CD4-positive, alpha-beta T cell treated with Interleukin-6 for 4 hours (primary cell): ENCODE measurements around the gene CLPSL2.

ENCODE experiments used
- DNase-seq: peaks from one replicate; pipeline ENCODE4 v3.0.0-alpha.2; 2020; ENCODE audit warnings: mixed read lengths

The CLPSL2 gene

GRCh38 chr6:35747877-35748276, 28.5 kb upstream of the CLPSL2 start:
- no peak for DNase-seq

- DNase-seq, result no peak
Measured at GRCh38 chr6:35750557-35750956, 25.8 kb upstream of the CLPSL2 start.

- DNase-seq, result no peak
Measured at GRCh38 chr6:35751594-35751993, 24.8 kb upstream of the CLPSL2 start.

- DNase-seq, result no peak
Measured at GRCh38 chr6:35752330-35752729, 24.1 kb upstream of the CLPSL2 start.

- DNase-seq, result no peak
Measured at GRCh38 chr6:35754452-35755277, 21.7 kb upstream of the CLPSL2 start.

GRCh38 chr6:35755278-35755924, 21.0 kb upstream of the CLPSL2 start:
- no peak for DNase-seq

GRCh38 chr6:35757456-35758123, 18.8 kb upstream of the CLPSL2 start:
- peak; percentile 26 for DNase-seq

GRCh38 chr6:35759426-35759825, 17.0 kb upstream of the CLPSL2 start:
- DNase-seq, result no peak

- DNase-seq, result no peak
Measured at GRCh38 chr6:35765739-35766138, 10.7 kb upstream of the CLPSL2 start.

- DNase-seq, result no peak
Measured at GRCh38 chr6:35769211-35769610, 7.2 kb upstream of the CLPSL2 start.

- no peak for DNase-seq
Measured at GRCh38 chr6:35771343-35771627, 5.1 kb upstream of the CLPSL2 start.

GRCh38 chr6:35774116-35774794, 2.1 kb upstream of the CLPSL2 start:
- no peak for DNase-seq

- DNase-seq, result no peak
Measured at GRCh38 chr6:35775031-35775430, 1.4 kb upstream of the CLPSL2 start.

- DNase-seq, result no peak
Measured at GRCh38 chr6:35777356-35778102, 1.1 kb downstream of the CLPSL2 start.

- no peak for DNase-seq
Measured at GRCh38 chr6:35778437-35778836, 2.0 kb downstream of the CLPSL2 start.

- no peak for DNase-seq
Measured at GRCh38 chr6:35780719-35781118, 4.3 kb downstream of the CLPSL2 start, which contains the start of gene CLPSL1. CLPSL1 (plus strand) TSS chr6:35781019; CDS start chr6:35781111, 92 bp downstream.

GRCh38 chr6:35781290-35781689, 4.9 kb downstream of the CLPSL2 start:
- no peak for DNase-seq

- no peak for DNase-seq
Measured at GRCh38 chr6:35782424-35782823, 6.0 kb downstream of the CLPSL2 start.

- no peak for DNase-seq
Measured at GRCh38 chr6:35784200-35784599, 7.8 kb downstream of the CLPSL2 start.

- DNase-seq, result no peak
Measured at GRCh38 chr6:35786272-35786671, 9.9 kb downstream of the CLPSL2 start.

- no peak for DNase-seq
Measured at GRCh38 chr6:35786810-35787209, 10.4 kb downstream of the CLPSL2 start.
